OCI-M1 (cell line): ENCODE results near the gene ACD.

ENCODE experiments used
- DNase-seq: peaks from one replicate; lab custom pipeline; 2025; lab: John Stamatoyannopoulos, UW

The ACD gene

GRCh38 chr16:67661886-67662652, 2.0 kb upstream of the ACD start:
- no peak for DNase-seq

- DNase-seq = no peak
These were observed 1.2 kb upstream of the ACD start for GRCh38 chr16:67661101-67661761.

DNA sequence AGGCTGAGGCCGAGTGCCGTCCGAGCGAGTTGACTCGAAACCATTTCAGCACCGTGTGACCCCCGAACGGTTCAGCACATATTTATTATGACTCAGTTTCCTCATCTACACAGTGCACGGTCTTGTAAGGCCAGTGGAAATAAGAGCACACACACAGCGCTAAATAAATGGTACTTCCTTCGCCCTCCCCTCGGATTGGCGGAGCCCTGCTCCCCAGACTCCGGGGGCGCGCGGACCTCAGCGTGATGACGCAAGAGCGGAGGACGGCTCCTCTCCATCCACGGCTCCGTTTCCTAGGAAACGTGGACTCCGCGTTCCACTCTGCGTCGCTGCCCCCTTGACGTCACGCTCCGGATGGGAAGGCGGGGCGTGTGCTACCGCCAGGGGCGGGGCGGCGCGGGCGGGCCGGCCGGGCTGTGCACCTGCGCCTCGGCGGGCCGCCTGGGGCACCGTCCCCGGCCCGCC, 536 bp upstream of the ACD start, which contains the start of gene PARD6A:
PARD6A (plus strand) TSS at position 397 of the 465 bp plus-strand sequence. CDS start 79 bp downstream, outside the sequence.
- peak; percentile 97 for DNase-seq

DNA sequence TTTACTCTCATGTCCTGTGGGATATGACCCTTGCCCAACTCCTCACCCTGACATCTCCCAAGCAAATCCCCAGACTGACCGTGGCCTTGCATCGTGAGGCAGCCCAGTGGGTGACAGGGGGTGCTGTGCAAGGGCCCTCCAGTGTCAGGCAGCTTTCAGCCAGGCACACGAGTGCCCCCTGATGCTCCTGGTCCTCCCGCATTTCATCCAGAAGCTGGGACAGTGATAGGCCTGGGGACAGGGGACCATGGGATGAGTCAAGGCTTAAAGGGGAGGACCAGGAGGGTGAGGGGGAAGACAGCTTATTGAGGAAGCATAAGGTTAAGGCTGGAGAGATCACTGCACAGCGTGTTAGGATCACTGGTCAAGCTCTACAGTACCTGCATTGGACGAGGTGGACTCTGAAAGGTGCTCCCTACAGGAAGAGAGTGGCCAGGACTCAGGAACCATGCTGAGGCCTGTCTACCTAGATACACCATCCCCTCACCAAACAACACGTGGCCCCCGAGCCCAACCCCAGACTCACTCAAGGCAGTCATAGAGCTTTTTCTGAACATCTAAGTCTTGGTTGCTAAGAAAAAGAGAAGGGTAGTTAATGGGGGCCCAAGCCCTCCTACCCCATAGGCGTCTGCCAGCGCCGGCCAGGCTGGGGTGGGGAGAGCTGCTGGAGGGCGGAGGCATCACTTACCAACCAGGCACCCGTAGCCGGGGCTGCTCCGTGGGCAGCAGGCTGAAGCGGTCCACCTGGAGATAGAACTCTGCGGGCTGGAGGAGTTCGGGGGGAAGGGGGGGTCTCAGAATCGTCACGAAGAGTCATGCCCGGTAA, 998 bp downstream of the ACD start:
- no peak for DNase-seq

DNA sequence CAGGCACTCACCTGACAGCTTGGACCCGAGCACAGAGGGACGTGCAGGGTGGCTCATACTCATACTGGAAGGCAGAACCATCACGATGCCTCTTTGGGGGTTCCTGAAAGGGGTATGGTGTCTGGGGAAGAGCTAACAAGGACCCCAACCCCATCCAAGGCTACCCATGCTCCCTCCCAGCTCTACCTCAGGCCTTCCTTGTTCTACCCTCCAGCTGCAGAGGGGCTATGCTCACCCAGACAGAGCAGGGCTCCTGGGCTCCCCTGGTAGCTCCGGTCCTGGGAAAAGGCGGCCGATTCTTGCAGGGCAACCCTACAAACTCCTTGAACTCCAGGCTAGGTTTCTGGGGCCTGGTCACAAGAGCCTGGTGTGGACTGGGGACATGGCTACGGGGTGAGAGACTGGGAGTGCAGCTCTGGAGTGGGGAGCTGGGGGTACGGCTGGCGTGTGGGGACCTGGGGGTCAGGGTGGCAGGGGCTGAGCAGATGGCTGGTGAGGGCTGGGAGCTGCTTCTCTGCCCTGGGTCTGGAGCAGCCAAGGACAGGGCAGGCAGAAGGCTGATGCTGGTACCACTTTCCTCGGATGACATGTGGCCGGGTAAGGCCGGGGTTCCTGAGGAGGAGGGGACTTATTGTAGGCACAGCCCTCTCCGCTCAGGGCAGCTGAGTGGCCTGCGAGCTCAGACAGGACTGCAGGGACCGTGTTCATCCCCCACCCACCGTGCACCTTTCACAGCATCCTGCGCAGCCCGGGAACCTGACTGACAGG, 2.1 kb downstream of the ACD start:
- no peak for DNase-seq

DNA sequence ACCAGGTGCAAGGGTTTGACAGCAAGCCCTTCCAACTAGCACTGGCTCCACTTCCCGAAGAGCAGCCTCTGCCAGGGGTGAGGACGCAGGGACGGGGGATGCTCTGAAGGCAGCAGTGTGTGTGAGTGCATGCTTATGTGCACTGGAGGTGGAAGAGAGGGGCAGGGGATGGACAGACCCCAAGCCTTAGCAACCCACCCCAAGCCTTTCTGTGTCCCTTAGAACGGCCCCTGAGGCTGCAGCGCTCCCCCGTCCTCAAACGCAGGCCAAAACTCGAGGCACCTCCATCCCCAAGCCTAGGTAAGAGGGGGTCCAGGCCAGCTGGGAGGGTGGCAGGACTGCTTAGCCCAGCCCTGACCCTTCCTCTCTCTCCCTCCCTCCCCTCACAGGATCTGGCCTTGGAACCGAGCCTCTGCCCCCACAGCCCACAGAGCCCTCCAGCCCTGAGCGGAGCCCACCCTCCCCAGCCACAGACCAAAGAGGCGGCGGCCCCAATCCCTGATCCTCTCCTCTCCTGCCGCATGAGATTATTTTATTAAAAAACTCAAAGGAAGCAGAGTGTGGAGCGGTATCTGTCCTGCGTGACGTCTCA, 2.9 kb downstream of the ACD start:
- DNase-seq = no peak

DNA sequence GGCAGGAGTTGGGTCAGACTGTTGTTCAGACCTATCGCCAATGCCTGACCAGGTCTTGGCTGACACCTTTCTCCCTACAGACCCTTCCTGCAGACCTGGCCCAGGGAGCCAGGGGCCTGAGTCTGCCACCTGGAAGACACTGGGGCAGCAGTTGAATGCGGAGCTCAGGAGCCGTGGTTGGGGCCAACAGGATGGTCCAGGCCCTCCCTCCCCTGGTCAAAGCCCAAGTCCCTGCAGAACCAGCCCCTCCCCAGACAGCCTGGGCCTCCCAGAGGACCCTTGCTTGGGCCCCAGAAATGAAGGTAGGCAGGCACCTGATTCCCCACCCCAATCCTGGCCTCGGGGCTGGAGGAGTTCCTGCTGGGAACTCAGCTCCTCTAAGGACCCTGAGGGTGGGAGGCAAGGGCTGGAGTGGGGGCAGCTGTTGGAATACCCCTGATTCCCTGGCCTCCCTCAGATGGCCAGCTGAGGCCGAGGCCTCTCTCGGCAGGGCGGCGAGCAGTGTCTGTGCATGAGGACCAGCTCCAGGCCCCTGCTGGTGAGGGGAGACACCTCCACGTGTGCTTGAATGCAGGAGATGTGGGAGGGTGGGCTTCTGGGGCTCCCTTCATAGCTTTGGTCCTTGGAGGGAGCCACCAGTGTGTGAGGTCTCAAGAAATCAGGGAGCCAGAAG, 3.6 kb downstream of the ACD start:
- no peak for DNase-seq

DNA sequence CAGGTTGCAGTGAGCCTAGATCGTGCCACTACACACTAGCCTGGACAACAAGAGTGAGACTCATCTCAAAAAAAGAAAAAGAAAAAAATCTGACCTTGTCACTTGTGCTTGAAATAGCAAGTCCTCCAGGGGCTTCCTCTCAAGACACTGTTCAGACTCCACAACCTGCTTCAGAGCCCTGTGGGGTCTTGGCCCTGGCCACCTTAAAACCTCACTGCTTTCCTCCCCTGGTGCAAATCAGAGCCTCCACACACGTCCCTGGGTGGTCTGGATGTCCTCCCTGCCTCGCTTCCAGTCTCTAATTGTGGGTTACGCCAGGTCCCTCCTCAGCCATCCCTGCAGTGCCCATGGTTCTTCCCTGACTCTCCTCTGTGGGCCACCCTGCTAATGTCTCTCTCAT, 4.7 kb downstream of the ACD start:
- no peak for DNase-seq

DNA sequence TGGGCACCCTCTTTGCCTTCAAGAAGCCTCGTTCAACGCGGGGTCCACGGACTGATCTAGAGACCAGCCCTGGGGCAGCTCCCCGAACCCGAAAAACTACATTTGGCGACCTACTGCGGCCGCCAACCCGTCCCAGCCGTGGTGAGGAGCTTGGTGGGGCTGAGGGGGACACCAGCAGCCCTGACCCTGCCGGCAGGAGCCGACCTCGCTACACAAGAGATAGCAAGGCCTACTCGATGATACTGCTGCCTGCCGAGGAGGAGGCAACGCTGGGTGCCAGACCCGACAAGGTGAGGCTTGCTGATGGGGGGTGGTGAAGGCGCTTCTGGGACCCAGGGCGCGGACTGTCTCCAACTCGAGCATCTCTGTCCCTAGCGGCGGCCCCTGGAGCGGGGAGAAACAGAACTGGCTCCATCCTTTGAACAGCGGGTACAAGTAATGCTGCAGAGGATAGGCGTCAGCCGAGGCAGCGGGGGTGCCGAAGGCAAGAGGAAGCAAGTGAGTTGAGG, 5.6 kb downstream of the ACD start:
- DNase-seq = no peak

GRCh38 chr16:67653789-67654402, 6.2 kb downstream of the ACD start:
- no peak for DNase-seq

DNA sequence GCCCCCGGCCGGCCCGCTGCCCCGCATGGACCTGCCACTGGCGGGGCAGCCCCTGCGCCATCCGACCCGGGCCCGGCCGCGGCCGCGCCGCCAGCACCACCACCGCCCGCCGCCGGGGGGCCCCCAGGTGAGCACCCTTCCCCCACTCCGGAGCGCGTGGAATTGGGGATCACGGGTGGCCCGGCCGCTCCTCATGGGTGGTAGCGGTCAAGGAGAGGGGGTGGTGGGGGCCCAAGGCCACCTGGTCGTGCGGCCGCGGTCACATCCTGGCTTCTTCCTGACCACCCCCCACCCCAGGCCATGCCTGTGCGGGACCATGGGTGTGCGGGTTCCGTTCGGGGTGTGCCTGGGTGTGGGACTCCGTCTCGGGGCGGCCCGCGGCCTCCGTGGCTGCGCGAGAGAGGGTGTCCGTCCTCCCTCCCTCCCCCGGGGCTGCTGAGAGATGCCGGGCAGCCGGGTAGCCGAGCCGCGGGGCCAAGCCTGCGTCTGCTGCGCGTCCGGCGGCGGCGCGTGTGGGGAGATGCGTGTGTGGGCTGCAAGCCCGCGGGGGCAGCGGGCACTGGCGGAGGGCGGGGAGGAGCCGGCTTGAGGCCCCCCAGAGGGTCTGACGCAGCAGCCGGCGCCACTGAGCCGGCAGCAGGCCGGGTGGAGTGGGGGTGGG, 6.8 kb downstream of the ACD start:
- no peak for DNase-seq

- no peak for DNase-seq
These were observed 7.4 kb downstream of the ACD start for GRCh38 chr16:67652578-67653127.

GRCh38 chr16:67651847-67652246, 8.2 kb downstream of the ACD start:
- DNase-seq = no peak

- no peak for DNase-seq
These were observed 9.0 kb downstream of the ACD start for GRCh38 chr16:67651039-67651438.

DNA sequence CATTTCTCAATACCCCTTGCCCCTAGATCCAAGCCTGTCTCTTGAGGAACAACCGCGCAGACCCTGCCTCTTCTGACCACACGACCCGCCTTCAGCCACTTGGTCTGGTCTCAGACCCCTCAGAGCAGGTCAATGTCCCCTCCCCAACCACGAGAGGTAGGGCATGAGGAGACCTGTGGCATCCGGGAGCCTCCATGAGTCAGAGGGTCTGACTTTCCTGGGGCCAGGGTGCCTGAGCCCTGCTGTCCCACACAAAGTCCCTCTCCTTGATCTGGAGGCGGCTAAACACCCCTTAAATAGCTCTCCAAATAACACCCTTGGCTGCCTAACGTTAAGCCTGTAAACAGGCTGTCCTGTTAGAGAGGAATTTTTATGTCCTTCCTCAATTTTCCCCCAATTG, 10.0 kb downstream of the ACD start:
- DNase-seq = no peak

DNA sequence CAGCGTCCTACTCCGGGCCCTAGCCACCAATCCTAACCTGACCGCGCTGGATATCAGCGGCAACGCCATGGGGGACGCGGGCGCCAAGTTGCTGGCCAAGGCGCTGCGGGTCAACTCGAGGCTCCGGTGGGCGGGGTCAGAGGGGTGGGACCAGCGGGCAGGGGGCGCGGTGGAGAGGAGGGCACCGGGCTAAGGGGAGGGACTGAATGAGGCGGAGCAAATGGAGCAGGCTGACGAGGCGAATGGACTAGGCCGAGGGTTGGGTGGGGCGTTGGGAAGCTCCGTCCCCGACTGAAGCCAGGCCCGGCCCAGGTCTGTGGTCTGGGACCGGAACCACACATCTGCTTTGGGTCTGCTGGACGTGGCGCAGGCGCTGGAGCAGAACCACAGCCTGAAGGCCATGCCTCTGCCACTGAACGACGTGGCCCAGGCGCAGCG, 10.5 kb downstream of the ACD start:
- no peak for DNase-seq

GRCh38 chr16:67648764-67649407, 11.2 kb downstream of the ACD start:
- no peak for DNase-seq

DNA sequence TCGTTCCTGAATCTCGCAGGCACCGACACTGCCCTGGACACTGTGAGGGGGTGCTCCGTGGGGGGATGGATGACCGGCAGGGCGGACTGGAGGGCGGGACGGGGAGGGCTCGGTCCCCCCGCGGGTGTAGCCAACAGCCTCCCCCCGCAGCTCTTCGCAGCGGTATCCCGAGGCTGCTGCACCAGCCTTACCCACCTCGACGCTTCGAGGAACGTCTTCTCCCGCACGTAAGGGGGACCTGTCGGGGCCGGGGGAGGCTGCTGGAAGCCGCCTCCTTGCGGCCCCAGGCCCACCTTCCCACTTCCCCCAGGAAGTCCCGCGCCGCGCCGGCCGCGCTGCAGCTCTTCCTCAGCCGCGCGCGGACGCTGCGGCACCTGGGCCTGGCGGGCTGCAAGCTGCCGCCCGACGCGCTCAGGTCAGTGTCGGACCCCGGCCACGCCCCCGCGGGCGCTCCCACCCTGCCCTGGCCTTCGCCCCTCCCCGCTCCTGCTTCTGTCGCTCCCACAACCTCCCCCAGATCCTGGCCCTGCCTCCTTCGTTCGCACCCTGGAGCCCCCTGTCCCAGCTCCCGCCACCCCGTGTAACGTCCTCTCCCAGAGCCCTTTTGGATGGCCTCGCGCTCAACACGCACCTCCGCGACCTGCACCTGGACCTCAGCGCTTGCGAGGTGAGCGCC, 11.8 kb downstream of the ACD start:
- no peak for DNase-seq
